Measurements from ENCODE around the gene HABP4.

The HABP4 gene

GRCh38 chr9:96478829-96479371 lies 28.9 kb downstream of the HABP4 start:
- no peak overlapping the region for H3K4me3 ChIP-seq (ENCODE audit: low read depth, low read length)
- no peaks in the 10 kb centered on the region for H3K36me3 ChIP-seq (ENCODE audit: insufficient read depth, low read length)
- H2AFZ ChIP-seq (ENCODE audit: low read length, unreplicated experiment), result no peak overlapping the region
- H3K4me1 ChIP-seq (ENCODE audit: control insufficient read depth, insufficient read depth, low read length, unreplicated experiment), result peaks cover 14% of the 10 kb centered on the region
- no peaks in the 10 kb centered on the region for H3K79me2 ChIP-seq (ENCODE audit: control insufficient read depth, insufficient read depth, low read length, unreplicated experiment)
- no peaks in the 10 kb centered on the region for H3K27me3 ChIP-seq (ENCODE audit: insufficient read depth, low read length)
- H3K27ac ChIP-seq (ENCODE audit: low read depth, low read length), result peak overlapping the region; percentile 58

GRCh38 chr9:96480736-96481135 lies 30.8 kb downstream of the HABP4 start:
- H2AFZ ChIP-seq (ENCODE audit: low read length, unreplicated experiment), result no peak overlapping the region
- H3K79me2 ChIP-seq (ENCODE audit: control insufficient read depth, insufficient read depth, low read length, unreplicated experiment), result no peaks in the 10 kb centered on the region
- no peak overlapping the region for H3K27ac ChIP-seq (ENCODE audit: low read depth, low read length)
- H3K4me1 ChIP-seq (ENCODE audit: control insufficient read depth, insufficient read depth, low read length, unreplicated experiment), result peaks cover 14% of the 10 kb centered on the region
- H3K36me3 ChIP-seq (ENCODE audit: insufficient read depth, low read length), result no peaks in the 10 kb centered on the region
- H3K27me3 ChIP-seq (ENCODE audit: insufficient read depth, low read length), result no peaks in the 10 kb centered on the region
- H3K4me3 ChIP-seq (ENCODE audit: low read depth, low read length), result no peak overlapping the region

GRCh38 chr9:96482476-96482875 lies 32.5 kb downstream of the HABP4 start:
- no peaks in the 10 kb centered on the region for H3K27me3 ChIP-seq (ENCODE audit: insufficient read depth, low read length)
- no peaks in the 10 kb centered on the region for H3K79me2 ChIP-seq (ENCODE audit: control insufficient read depth, insufficient read depth, low read length, unreplicated experiment)
- peaks cover 16% of the 10 kb centered on the region for H3K4me1 ChIP-seq (ENCODE audit: control insufficient read depth, insufficient read depth, low read length, unreplicated experiment)
- no peak overlapping the region for H2AFZ ChIP-seq (ENCODE audit: low read length, unreplicated experiment)
- H3K27ac ChIP-seq (ENCODE audit: low read depth, low read length), result no peak overlapping the region
- H3K4me3 ChIP-seq (ENCODE audit: low read depth, low read length), result no peak overlapping the region
- no peaks in the 10 kb centered on the region for H3K36me3 ChIP-seq (ENCODE audit: insufficient read depth, low read length)

DNA sequence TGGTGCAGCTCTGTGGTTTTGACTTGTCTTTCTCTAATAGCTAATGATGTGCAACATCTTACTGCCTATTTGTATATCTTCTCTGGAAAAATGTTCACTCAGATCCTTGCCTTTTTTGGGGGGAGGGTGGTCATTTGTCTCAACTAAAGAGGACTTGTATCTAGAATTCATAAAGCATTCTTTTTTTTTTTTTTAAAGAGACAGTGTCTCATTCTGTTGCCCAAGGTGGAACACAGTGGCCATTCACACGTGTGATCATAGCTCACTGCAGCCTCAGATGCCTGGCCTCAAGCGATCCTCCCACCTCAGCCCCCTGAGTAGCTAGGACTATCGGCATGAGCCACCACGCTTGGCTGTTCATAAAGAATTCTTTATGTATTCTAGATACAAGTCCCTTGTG lies 33.2 kb downstream of the HABP4 start:
- H3K36me3 ChIP-seq (ENCODE audit: insufficient read depth, low read length), result no peaks in the 10 kb centered on the region

DNA sequence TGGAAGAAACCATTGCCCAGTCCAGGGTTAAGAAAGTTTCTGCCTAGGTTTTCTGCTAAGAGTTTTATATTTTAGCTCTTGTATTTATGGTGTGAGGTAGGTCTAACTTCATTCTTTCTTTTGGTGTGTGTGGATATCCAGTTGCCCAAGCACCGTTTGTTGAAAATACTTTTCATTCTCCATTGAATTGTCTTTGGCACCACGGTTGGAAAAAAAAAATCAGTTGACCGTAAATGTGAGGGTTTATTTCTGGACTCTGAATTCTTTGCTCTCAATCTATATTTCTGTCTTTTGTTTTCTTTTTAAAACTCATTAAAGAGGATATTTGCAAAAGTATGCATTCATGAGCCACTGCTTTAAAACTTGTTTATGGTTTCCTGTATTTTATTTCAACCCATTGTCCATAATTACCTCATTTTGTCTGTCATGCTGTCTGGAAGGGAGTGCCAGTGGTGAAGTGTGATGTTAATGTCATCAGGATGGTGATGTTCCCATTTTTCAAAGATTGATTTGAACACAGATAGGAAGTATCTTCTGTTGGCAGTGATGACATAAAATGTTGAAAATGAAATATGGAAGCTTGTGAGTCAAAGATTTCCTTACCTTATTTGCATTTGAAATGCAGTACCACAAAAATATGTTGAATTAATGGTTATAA lies 33.9 kb downstream of the HABP4 start:
- no peak overlapping the region for H2AFZ ChIP-seq (ENCODE audit: low read length, unreplicated experiment)
- no peaks in the 10 kb centered on the region for H3K27me3 ChIP-seq (ENCODE audit: insufficient read depth, low read length)
- no peak overlapping the region for H3K27ac ChIP-seq (ENCODE audit: low read depth, low read length)
- H3K79me2 ChIP-seq (ENCODE audit: control insufficient read depth, insufficient read depth, low read length, unreplicated experiment), result no peaks in the 10 kb centered on the region
- H3K4me3 ChIP-seq (ENCODE audit: low read depth, low read length), result no peak overlapping the region
- H3K36me3 ChIP-seq (ENCODE audit: insufficient read depth, low read length), result no peaks in the 10 kb centered on the region
- H3K4me1 ChIP-seq (ENCODE audit: control insufficient read depth, insufficient read depth, low read length, unreplicated experiment), result peaks cover 13% of the 10 kb centered on the region

More for the DNA sequence above, 33.2 kb downstream of the HABP4 start:
- H2AFZ ChIP-seq (ENCODE audit: low read length, unreplicated experiment), result no peak overlapping the region
- H3K27me3 ChIP-seq (ENCODE audit: insufficient read depth, low read length), result no peaks in the 10 kb centered on the region
- H3K79me2 ChIP-seq (ENCODE audit: control insufficient read depth, insufficient read depth, low read length, unreplicated experiment), result no peaks in the 10 kb centered on the region
- H3K4me1 ChIP-seq (ENCODE audit: control insufficient read depth, insufficient read depth, low read length, unreplicated experiment), result peaks cover 16% of the 10 kb centered on the region
- no peak overlapping the region for H3K27ac ChIP-seq (ENCODE audit: low read depth, low read length)
- H3K4me3 ChIP-seq (ENCODE audit: low read depth, low read length), result no peak overlapping the region

- H3K27ac ChIP-seq (ENCODE audit: low read depth, low read length), result no peak overlapping the region
- H3K36me3 ChIP-seq (ENCODE audit: insufficient read depth, low read length), result no peaks in the 10 kb centered on the region
- no peak overlapping the region for H2AFZ ChIP-seq (ENCODE audit: low read length, unreplicated experiment)
These were observed 34.6 kb downstream of the HABP4 start for GRCh38 chr9:96484521-96484931.

DNA sequence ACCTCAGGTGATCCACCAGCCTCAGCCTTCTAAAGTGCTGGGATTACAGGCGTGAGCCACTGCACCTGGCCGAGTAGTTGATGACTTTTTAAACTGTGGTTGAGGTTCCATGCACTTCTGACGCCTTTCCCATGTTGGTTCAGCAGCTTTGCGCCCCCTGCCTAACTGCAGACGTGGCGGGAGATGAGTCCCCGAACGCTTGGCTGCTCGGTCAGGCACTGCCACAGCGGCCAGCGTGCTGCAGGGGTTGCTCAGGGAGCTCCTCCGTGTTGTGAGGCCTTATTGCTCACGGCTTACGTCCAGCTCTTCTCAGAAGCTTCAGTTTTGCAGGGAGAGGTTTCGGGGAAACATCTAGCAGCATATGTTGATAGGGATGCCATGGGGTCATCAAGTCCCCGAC lies 35.3 kb downstream of the HABP4 start:
- H3K4me1 ChIP-seq (ENCODE audit: control insufficient read depth, insufficient read depth, low read length, unreplicated experiment), result peaks cover 11% of the 10 kb centered on the region
- H3K36me3 ChIP-seq (ENCODE audit: insufficient read depth, low read length), result no peaks in the 10 kb centered on the region
- no peak overlapping the region for H3K4me3 ChIP-seq (ENCODE audit: low read depth, low read length)
- H3K27ac ChIP-seq (ENCODE audit: low read depth, low read length), result no peak overlapping the region
- H3K79me2 ChIP-seq (ENCODE audit: control insufficient read depth, insufficient read depth, low read length, unreplicated experiment), result no peaks in the 10 kb centered on the region
- H3K27me3 ChIP-seq (ENCODE audit: insufficient read depth, low read length), result no peaks in the 10 kb centered on the region
- no peak overlapping the region for H2AFZ ChIP-seq (ENCODE audit: low read length, unreplicated experiment)

More at GRCh38 chr9:96484521-96484931, 34.6 kb downstream of the HABP4 start:
- Histone ChIP-seq H3K4me1 (ENCODE audit: control insufficient read depth, insufficient read depth, low read length, unreplicated experiment) (peaks cover 11% of the 10 kb centered on the region), H3K4me3 (ENCODE audit: low read depth, low read length) (no peak overlapping the region), H3K79me2 (ENCODE audit: control insufficient read depth, insufficient read depth, low read length, unreplicated experiment) (no peaks in the 10 kb centered on the region), H3K27me3 (ENCODE audit: insufficient read depth, low read length) (no peaks in the 10 kb centered on the region)

GRCh38 chr9:96486386-96487028 lies 36.5 kb downstream of the HABP4 start:
- peak overlapping the region; percentile 12; the same call in 1 of the 2 replicates for H3K27ac ChIP-seq (ENCODE audit: low read depth, low read length)
- H3K4me1 ChIP-seq (ENCODE audit: control insufficient read depth, insufficient read depth, low read length, unreplicated experiment), result peaks cover 11% of the 10 kb centered on the region
- H3K4me3 ChIP-seq (ENCODE audit: low read depth, low read length), result no peak overlapping the region; the same call in 1 of the 2 replicates
- peaks cover 3% of the 10 kb centered on the region; the same call in 1 of the 2 replicates for H3K36me3 ChIP-seq (ENCODE audit: insufficient read depth, low read length)
- no peaks in the 10 kb centered on the region for H3K27me3 ChIP-seq (ENCODE audit: insufficient read depth, low read length)
- no peaks in the 10 kb centered on the region for H3K79me2 ChIP-seq (ENCODE audit: control insufficient read depth, insufficient read depth, low read length, unreplicated experiment)
- H2AFZ ChIP-seq (ENCODE audit: low read length, unreplicated experiment), result no peak overlapping the region

DNA sequence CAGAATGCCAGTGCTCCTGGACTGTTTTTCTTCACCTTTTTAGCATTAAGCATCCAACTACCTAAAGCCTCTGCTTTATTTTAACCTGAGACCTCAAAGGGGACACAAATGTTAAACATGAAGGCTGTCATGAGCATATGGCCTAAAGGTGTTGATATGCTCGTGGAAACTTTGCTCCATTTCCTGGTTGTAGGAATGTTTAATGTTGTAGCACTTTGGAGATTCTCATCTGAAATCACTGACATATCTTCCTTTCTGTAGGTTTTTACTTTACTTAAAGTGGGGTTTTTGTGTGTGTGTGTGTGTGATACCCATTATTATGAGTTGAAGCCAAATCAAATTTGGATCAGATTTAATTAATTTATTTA lies 37.0 kb downstream of the HABP4 start:
- peak overlapping the region; percentile 12; the same call in 1 of the 2 replicates for H3K27ac ChIP-seq (ENCODE audit: low read depth, low read length)
- H3K36me3 ChIP-seq (ENCODE audit: insufficient read depth, low read length), result peaks cover 3% of the 10 kb centered on the region; the same call in 1 of the 2 replicates
- H3K4me3 ChIP-seq (ENCODE audit: low read depth, low read length), result no peak overlapping the region; the same call in 1 of the 2 replicates
- no peaks in the 10 kb centered on the region for H3K27me3 ChIP-seq (ENCODE audit: insufficient read depth, low read length)
- H3K79me2 ChIP-seq (ENCODE audit: control insufficient read depth, insufficient read depth, low read length, unreplicated experiment), result no peaks in the 10 kb centered on the region
- peaks cover 11% of the 10 kb centered on the region for H3K4me1 ChIP-seq (ENCODE audit: control insufficient read depth, insufficient read depth, low read length, unreplicated experiment)
- no peak overlapping the region for H2AFZ ChIP-seq (ENCODE audit: low read length, unreplicated experiment)

- Histone ChIP-seq H3K4me3 (ENCODE audit: low read depth, low read length) (no peak overlapping the region), H3K4me1 (ENCODE audit: control insufficient read depth, insufficient read depth, low read length, unreplicated experiment) (peaks cover 11% of the 10 kb centered on the region), H3K79me2 (ENCODE audit: control insufficient read depth, insufficient read depth, low read length, unreplicated experiment) (no peaks in the 10 kb centered on the region), H2AFZ (ENCODE audit: low read length, unreplicated experiment) (no peak overlapping the region), H3K27me3 (ENCODE audit: insufficient read depth, low read length) (no peaks in the 10 kb centered on the region), H3K36me3 (ENCODE audit: insufficient read depth, low read length) (peaks cover 3% of the 10 kb centered on the region; the same call in 1 of the 2 replicates), H3K27ac (ENCODE audit: low read depth, low read length) (no peak overlapping the region)
These were observed 38.0 kb downstream of the HABP4 start for GRCh38 chr9:96487949-96488348.
